ENCODE results near the gene CACNA2D4. TPM values are rescaled to one million over a fixed set of nuclear protein-coding genes. Genes with fewer than 3 reads are reported as not detected.

Gene CACNA2D4
- total and polyA plus RNA-seq, 2 of the 13 experiments (the other 11 are each of a cell fraction or from before 2014, with no cell fraction given): 14.2 to 136 TPM

DNA sequence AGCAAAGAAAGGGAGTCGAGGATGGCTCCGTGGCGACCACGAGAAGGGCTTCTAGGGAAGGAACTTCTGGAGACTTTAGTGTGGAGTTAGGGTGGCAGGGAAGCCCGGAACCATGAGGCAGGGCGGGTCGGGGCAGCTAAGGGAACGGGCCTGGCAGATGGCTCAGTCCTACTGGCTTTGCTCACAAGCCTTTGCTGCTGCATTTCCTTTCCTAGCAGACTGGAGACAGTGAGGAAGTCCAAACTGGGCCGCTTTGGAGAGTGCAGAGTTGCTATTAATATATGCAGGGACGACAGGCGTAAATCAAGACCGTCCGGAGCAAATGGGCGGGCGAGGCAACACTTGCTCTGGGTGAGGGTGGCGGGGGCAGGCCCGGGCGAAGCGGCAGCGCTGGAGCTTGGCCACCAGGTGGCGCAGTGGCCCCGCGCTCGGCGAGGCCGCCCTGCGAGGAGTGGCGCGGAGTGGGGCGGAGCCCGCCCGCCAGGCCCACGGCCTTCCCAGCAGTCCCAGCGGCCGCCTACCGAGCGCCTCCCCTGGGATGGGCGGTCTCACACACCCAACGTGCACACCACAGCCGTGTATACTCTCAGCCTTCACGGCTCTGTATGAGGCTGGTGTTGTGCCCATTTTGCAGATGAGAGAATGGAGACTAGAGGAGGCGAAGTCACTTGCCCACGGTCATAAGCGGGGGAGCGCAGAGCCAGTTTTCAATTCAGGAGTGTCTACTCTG lies 122.5 kb downstream of the CACNA2D4 start (continued):
- TF ChIP-seq, protein P1, sequence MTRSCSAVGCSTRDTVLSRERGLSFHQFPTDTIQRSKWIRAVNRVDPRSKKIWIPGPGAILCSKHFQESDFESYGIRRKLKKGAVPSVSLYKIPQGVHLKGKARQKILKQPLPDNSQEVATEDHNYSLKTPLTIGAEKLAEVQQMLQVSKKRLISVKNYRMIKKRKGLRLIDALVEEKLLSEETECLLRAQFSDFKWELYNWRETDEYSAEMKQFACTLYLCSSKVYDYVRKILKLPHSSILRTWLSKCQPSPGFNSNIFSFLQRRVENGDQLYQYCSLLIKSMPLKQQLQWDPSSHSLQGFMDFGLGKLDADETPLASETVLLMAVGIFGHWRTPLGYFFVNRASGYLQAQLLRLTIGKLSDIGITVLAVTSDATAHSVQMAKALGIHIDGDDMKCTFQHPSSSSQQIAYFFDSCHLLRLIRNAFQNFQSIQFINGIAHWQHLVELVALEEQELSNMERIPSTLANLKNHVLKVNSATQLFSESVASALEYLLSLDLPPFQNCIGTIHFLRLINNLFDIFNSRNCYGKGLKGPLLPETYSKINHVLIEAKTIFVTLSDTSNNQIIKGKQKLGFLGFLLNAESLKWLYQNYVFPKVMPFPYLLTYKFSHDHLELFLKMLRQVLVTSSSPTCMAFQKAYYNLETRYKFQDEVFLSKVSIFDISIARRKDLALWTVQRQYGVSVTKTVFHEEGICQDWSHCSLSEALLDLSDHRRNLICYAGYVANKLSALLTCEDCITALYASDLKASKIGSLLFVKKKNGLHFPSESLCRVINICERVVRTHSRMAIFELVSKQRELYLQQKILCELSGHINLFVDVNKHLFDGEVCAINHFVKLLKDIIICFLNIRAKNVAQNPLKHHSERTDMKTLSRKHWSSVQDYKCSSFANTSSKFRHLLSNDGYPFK (CRISPR knock-in tag; IDR thresholded peaks at IDR 0.05; ENCODE audit: borderline replicate concordance): no peak
- TF ChIP-seq ZNF768 (CRISPR knock-in tag; IDR thresholded peaks at IDR 0.05) (no peak), TGIF2 (CRISPR knock-in tag; IDR thresholded peaks at IDR 0.05) (no peak), MLLT10 (CRISPR knock-in tag; IDR thresholded peaks at IDR 0.05) (no peak), ISX (CRISPR knock-in tag; conservative IDR thresholded peaks at IDR 0.05) (0 out of 2 replicates have a peak, but pooled peaks have one; percentile 47), KDM2A (CRISPR knock-in tag; IDR thresholded peaks at IDR 0.05; ENCODE audit: borderline replicate concordance, low read depth) (peak; percentile 95), NONO (IDR thresholded peaks at IDR 0.05) (no peak), NONO (CRISPR knock-in tag; conservative IDR thresholded peaks at IDR 0.05) (peak; percentile 75), NPAS2 (CRISPR knock-in tag; IDR thresholded peaks at IDR 0.05; ENCODE audit: borderline replicate concordance) (no peak), ZNF589 (CRISPR knock-in tag; conservative IDR thresholded peaks at IDR 0.05) (no peak), SP2 (CRISPR knock-in tag; IDR thresholded peaks at IDR 0.05) (no peak), ZNF776 (CRISPR knock-in tag; IDR thresholded peaks at IDR 0.05) (peak; percentile 50; the same call in 1 of the 2 replicates), TCF12 (IDR thresholded peaks at IDR 0.05) (no peak), TCF12 (CRISPR knock-in tag; IDR thresholded peaks at IDR 0.05) (no peak; the same call in 1 of the 2 replicates), ZNF782 (CRISPR knock-in tag; IDR thresholded peaks at IDR 0.05; ENCODE audit: borderline replicate concordance) (0 out of 2 replicates have a peak, but pooled peaks have one; percentile 51), ZNF12 (CRISPR knock-in tag; IDR thresholded peaks at IDR 0.05) (no peak), KLF6 (CRISPR knock-in tag; IDR thresholded peaks at IDR 0.05) (peak; percentile 47; the same call in 1 of the 2 replicates), MTA1 (CRISPR knock-in tag; IDR thresholded peaks at IDR 0.05; ENCODE audit: borderline replicate concordance) (peak; percentile 77; the same call in 1 of the 2 replicates), BRCA1 (CRISPR knock-in tag; IDR thresholded peaks at IDR 0.05) (no peak), ZNF33A (CRISPR knock-in tag; IDR thresholded peaks at IDR 0.05; ENCODE audit: borderline replicate concordance) (no peak), ATF7-NPFF (CRISPR knock-in tag; IDR thresholded peaks at IDR 0.05; ENCODE audit: low read depth) (peak; percentile 88), MIXL1 (CRISPR knock-in tag; IDR thresholded peaks at IDR 0.05) (no peak; the same call in 1 of the 2 replicates), YEATS4 (CRISPR knock-in tag; IDR thresholded peaks at IDR 0.05; ENCODE audit: borderline replicate concordance) (no peak)
- TF ChIP-seq, protein P2, sequence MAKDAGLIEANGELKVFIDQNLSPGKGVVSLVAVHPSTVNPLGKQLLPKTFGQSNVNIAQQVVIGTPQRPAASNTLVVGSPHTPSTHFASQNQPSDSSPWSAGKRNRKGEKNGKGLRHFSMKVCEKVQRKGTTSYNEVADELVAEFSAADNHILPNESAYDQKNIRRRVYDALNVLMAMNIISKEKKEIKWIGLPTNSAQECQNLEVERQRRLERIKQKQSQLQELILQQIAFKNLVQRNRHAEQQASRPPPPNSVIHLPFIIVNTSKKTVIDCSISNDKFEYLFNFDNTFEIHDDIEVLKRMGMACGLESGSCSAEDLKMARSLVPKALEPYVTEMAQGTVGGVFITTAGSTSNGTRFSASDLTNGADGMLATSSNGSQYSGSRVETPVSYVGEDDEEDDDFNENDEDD (CRISPR knock-in tag; IDR thresholded peaks at IDR 0.05; ENCODE audit: borderline replicate concordance): peak; percentile 65; the same call in 1 of the 2 replicates
- TF ChIP-seq, protein P3, sequence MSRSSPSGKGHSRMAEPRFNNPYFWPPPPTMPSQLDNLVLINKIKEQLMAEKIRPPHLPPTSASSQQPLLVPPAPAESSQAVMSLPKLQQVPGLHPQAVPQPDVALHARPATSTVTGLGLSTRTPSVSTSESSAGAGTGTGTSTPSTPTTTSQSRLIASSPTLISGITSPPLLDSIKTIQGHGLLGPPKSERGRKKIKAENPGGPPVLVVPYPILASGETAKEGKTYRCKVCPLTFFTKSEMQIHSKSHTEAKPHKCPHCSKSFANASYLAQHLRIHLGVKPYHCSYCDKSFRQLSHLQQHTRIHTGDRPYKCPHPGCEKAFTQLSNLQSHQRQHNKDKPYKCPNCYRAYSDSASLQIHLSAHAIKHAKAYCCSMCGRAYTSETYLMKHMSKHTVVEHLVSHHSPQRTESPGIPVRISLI (CRISPR knock-in tag; IDR thresholded peaks at IDR 0.05; ENCODE audit: borderline replicate concordance): peak; percentile 50; the same call in 1 of the 2 replicates
